ENCODE results near the gene RIMBP2.

RIMBP2 gene

DNA sequence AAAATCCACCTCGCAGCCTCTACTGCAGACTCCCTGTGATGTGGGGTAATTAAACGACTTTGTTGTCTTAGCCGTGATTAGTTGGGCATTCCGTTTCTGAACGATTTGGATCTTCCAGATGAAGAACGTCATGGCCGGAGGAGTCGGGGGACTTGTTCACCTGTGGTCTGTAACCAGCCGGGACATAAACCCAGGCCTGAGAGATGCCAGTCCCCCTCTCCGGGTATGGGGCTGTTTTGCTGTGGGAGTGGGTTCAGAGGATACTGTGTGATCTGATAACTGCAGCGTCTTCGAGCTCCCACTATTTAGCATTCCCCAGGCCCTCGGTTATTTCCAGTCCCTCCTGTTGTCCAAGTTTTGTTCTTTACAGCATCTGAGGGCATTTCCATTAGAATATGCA lies 282.3 kb downstream of the RIMBP2 start:
- no peak for DNase-seq

DNA sequence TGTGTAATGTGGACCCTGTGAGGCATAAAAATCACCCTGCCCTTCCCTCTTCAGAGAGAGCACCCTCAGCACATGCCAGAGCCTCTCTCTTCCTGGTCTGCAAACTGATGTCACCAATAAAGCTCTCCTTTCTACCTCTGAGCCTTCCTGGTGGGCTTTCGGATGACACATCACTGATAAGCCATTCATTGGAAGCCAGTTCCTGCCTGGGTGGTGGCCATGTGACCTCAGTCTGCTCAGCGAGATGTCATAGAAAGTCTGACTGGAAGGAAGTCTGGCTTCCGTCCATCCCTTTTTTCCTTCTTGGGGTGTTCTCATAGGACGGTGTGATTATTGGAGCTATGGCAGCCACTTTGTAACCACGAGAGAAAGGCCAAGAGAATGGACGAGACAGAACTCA lies 282.7 kb downstream of the RIMBP2 start:
- DNase-seq: no peak

DNA sequence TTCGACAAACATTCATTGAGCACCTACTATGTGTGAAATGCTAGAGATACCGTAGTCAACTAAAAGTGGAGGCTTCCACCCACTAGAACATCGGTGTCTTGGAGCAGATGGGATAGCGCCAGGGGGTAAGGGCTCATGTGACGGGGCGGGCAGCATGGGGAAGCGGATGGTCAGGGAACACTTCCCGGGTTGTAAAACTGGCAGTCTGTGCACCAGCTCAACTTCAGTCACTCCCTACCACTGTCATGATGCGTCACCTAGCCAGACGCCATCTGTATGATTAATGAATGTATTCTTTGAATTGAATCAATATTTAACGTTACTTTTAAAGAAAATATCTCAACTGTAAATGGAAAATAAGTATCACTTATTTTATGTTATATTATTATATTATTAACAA lies 284.9 kb downstream of the RIMBP2 start:
- no peak for DNase-seq

DNA sequence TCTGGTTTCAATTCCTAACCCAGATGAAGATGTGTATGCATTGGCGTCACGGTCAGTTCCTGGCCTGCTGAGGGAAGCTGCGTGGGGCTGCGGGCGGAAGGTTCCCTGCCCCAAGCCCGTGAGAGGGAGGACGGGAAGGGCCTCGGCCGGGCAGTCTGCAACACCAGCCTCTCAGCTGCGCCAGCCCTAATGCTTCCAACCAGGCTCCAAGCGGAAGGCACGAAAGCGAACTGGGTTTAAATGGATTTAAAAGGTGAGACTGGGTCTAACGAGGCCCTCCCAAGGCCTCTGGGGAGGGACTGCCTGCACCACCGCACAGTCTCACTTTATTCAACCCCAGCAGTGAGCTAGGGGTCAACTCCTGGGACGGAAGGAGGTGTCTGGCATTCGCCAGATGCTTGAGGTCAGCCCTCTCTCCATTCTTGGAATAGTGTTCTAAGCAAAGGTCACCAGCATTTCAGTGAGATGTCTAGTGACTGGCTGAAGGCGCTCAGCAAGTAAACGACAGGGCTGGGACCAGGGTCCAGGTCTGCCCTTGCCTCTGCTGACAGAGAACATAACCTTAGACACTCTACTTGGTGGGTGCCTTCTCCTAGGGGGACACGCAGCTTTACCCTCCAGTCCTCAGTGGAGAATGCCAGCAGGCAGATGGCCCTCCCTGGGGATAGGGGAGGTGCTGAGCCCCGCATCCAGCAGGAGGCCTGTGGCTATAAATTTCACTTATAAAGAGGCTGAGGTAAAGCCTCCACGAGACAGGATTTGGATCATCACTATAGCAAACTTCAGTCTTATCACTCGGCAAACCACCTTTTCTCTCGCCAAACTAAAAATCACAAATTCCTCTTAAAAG lies 286.2 kb downstream of the RIMBP2 start:
- no peak for DNase-seq

DNA sequence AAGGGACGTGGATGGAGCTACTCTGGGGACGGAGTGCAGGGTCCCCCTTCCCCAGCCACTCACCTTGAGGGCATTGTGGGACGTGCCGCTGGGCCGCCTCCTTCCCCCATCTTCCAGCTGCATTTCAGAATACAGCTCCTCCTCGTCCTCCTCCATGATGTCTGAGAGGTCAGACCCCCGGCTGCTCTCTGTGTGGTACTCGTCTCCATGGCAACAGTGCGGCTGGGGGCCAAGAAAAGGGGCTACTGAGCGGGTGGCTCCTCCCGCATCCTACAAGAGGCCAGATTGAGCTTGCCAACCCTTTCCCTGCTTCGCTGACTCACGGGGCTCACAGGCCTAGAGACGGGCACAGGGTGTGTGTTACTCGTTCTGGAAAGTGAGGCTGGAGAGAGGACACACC lies 288.0 kb downstream of the RIMBP2 start:
- DNase-seq: no peak

DNA sequence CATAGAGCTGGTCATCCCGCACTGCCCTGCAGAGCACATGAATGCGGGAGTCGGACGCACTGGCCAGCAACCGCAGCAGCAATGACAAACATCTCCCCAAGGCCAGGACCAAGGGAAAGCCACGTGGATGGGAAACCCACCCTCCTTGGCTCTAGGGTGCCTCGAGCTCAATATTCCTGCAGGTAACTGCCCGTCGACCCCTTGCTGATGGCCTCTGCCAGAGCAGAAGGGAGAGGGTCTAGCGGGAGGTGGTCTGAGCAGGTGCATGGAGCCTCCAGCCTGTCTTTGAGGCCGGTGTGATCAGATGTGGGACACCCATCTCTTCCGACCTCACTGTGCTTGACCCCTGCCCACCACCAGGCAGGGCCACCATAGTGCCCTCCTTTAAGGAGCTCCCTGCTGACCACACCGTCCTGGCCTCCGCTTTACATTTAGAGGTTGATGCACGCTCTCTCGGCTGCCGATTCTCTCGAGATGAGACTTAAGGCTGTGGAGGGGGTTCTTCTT lies 288.7 kb downstream of the RIMBP2 start:
- DNase-seq: no peak

DNA sequence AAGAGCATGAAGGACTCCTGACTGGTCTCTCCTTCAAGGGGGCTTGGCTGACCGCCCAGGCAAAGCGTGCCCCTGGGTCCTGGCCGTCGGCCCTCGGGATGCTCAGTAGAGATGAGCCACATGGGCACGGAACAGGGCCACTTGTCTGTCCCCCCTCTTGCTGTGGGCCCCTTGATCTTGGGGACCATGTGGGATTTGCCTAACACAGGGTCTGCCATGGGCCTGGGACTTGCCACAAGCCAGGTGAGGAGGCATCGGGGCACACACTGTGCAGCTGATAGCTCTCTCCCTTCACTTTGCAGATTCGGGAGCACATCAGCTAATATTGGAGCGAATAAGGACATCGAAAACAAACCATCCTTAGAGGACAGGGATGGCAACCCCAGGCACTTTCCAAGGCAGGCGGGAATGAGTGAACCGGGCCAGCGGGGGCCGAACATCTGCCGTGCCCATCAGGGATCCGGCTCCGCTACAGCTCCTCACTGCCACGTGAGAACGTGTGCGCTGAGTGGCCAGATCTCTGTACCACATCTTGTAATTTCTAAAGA lies 290.3 kb downstream of the RIMBP2 start:
- DNase-seq: no peak

DNA sequence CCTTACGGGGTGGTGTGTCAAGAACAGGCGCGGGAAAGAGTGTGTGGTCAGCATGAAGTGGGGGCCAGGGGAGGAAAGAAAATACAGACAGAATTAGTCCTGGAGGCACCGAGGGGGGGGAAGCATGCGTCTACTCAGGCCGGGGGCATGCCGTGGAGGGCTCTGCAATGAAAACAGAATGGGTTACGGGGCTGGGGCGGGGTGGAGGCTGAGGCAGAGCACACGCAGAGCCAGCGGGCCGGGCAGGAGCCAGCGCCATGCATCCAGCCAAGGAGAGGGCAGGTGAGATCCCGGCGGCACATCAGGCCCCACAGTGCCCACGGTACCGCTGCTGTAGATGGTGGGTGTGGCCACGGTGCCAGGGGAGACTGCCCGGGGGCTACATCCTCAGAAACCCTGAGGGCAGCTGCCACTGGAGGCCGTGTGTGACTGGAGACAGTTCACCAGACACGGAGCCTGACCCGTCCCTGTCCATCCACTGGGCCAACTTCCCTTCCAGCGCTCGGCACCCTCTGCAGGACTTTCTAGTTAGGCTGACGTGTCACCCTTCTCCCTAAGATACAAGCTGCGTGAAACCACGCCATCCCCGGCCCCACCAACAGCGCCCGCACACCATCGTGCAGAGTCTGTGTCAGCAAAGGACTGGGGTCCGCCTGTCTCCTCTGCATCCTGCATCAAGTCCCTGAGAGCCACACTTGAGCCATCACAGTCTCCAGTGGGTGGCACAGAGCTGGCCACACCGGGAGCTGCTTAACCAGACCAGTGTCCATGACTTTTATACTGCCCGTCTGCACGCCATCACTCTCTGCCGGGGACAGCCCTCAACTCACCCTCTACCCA lies 291.0 kb downstream of the RIMBP2 start:
- DNase-seq: no peak

DNA sequence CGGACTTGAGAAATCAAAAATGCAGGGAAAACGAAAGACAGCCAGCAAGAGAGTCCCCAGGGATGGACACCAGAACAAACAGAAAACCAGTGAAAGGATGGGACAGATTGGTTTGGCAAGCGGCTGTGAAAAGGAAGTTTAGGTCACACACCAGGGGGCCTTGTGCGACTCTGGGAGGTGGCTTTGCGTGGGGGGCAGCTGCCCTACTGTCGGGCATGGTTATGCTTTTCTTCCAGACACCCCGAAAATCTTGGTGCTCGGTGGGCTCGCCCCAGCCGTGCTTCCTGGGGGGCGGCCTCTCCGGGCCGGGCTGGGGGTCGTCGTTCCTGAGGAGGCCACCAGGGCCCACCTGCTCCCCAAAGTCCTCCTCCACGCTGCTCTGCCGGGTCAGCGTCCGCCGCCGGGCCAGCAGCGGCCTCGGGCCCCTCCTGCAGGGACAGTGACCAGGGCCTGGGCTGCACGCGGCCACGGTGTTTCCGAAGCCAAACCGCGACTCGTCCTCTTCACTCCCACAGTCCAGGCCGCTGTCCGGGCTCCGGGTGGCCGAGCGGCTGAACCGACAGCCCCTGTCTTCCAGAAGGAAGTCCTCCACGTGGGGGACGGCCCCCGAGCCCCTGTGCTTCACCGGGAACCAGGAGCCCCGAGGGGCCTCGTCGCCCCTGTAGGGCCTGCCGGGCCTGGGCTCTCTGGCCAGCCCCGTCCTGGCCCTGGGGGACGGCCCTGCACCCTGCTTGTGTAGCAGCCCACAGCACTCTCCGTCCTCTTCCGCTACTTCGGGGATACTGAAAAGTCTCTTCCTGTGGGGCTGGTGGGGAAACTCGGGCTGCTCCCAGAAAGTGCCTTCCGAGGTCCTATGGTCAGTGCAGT lies 291.9 kb downstream of the RIMBP2 start:
- no peak for DNase-seq

DNA sequence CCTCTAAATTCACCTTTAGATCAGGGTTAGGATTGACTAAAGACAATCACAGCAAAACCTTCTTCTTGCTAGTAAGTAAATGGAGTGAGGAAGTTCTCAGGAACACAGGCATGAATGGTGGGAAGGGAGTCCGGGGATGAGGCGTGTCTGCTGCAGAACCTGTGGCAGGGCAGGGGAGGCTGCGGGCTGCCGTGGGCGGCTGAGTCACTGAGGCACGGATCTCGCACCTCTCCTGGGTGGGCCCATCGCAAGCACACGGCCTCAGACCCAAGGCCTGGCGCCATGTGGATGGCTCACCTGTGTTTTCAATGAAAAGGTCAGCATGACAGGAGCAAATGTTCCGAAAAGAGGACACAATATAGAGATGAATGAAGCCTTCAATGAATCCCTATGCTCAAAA lies 293.0 kb downstream of the RIMBP2 start:
- no peak for DNase-seq

DNA sequence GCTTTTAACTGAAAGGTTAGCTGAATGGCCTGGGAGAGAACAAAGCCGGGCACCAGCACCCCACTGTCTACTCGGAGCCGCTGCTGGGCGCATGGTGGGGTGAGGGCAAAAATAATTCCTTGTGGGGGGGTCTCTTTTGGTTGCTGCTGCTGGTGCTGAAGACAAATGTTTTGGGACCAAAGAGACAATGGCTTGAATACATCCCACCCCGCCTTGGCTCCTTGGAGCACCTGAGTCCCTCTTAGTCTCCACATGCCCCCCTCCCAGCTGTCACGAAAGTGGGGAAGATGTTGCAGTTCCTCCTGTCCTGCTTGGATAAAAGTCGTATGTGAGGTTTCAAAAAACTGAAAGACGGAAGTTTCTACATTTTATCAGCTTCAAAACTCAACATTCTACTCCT lies 293.4 kb downstream of the RIMBP2 start:
- DNase-seq: no peak

DNA sequence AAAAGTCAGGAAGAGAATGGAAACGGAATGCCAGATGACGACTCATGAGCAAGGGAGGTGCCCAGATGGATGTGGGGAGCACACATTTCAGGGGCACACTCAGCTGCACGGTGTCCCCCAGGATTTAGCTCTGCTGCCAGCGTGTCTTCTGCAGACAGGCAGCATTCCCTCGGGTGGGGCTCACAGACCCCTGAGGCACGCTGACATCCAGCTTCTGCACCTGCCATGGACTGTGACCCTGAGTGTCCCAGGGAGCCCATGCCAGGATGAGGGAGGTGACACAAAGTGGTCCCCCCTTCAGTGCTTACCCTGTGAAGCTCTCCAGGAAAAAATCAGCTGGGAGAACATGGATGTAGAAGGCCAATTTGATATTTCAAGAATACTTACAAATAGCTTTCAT lies 294.2 kb downstream of the RIMBP2 start:
- no peak for DNase-seq

DNA sequence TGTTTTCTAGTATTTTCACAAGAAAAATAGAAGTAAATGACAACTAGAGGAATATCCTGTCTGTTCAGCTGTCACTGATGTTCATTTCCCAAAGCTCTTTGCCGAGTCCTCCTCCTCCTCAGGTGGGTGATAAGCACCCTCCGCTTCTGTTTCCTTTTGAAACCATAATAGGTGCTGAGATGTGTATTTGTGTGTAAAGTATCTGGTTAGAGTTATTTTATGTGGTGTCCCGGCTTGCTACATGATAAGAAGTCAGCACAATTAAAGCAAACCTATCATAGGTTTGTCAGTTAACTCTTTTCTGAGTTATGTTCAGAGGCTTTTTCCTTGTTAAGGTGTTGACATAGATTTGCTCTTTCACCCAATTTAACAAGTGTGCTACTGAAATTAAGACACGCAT lies 296.0 kb downstream of the RIMBP2 start:
- DNase-seq: no peak

DNA sequence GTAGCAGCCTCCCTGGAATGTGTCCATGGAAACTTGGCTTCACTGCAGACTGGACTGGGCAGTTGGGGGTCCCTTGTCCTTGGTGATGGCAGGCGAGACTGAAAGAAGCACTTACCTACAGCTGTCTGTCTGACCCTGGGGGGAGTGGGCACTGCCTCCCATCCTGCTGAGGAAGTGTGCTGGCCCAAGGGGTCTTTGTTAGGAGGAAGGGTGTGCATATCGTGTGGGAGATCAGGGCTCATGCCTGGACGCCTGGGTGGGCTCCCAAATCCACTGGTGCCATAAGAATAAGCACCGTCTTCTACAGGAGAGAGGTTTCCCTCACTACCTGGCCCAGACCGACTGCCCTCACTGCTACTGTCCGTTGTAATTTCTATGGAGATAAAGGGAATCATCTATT lies 297.0 kb downstream of the RIMBP2 start:
- no peak for DNase-seq

DNA sequence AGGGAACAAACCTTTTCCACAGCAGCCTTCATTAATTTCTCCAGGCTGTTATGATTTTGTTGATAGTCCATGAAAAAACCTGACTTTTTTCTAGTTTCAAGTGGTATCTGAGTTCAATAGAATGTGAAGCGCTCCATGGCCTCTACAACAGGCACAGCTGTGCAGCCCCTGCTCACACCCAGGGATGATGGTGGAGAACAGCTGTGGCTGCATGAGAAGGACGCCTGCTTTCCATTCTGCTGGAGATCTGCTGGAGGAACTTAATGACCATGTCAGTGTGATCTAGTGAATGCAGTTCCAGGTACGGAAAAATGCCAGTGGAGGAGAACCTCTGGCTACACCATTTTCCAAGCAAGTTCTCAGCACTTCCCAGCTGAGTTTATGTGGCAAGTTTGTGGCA lies 297.8 kb downstream of the RIMBP2 start:
- no peak for DNase-seq

DNA sequence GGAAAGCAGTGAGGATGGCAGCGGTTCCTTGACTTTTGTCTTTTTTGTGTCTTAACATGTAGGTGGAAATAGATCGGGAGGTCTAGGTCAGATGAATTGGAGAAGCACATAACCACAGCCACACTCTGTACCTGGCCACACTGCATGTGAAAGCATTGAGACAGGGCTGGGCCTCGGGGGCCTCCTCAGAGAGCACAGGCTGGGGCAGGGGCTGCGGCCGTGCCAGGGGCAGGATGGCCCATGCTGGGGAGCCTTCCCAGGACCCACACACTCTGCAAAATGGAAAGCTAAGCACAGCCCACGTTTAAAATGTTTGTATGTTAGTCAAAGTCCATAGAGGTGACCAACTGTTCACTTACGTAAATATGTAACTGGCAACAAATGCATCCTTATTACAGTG lies 301.7 kb downstream of the RIMBP2 start:
- DNase-seq: no peak

DNA sequence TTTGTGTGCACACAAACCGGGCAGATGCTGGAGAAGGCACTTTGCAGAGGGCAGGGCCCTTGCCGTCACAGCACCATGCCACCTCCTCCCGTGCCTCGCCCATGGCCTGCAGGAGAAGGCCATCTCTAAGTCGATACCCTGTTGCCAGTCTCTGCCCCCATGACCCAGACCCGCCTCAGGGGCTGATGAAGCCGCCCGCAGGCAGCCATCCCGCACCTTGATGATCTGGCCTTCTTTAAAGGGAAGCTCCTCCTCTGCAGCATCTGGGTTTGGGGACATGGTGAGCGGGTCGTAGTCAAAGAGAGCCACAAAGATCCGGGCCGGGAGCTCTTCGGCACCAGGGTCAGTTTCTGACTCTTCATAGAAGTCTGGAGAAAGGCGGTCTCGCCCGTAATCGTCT lies 302.2 kb downstream of the RIMBP2 start:
- DNase-seq: no peak

DNA sequence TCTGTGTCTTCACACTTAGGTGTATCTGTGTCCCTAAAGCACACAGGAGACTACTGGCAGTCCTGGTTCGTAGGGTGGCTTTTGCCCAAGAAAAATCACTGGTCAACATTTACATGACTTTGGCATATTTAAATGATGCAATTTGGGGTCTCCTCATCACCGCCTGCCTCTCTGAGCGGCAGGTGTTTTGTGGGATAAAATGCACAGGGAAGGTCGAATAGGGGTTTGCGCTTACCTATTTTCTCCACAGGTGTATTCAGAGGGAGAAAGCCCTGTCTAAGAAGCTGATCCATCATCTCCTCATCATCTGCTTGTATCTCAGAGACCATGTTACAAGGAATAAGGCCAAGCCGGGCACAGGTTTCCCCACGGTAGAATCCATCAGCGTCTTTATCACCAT lies 303.7 kb downstream of the RIMBP2 start:
- DNase-seq: no peak

DNA sequence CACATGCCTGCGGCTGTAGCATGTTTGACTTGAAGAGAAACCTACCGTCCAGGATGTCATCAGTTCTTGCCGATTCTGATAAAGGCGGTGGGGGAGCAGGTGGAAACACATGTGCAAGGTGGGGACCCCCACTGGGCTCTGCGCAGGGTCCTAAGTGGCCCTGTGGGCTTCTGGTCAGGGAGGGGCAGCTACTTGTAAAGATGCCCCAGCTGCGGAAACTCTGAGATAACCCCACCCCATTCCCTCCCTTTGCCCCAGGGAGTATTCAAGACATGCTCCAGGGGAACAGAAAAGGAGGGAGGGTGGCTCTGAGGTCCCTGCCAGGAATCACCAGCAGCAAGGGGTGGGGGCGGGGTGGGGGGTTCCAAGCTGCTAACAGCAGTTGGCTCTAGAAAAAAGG lies 310.8 kb downstream of the RIMBP2 start:
- no peak for DNase-seq

DNA sequence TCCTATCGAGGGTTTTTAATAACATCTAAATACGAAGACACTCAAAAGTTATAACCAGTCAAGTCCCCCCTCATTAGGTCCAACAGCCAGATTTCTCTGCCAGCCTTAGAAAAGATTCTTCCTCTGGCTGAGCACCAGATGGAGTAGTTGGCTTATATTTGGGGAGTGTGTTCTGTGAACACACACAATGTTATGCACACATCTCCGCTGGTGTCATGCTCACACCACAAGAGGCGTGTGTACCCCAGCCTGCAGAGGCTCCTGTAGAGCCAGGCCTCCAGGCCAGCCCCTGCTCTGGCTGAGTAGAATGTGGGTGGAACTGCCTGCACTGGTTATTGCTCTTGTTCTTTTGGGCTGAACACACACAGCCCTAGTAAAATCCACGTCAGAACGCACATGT lies 314.4 kb downstream of the RIMBP2 start:
- DNase-seq: no peak

DNA sequence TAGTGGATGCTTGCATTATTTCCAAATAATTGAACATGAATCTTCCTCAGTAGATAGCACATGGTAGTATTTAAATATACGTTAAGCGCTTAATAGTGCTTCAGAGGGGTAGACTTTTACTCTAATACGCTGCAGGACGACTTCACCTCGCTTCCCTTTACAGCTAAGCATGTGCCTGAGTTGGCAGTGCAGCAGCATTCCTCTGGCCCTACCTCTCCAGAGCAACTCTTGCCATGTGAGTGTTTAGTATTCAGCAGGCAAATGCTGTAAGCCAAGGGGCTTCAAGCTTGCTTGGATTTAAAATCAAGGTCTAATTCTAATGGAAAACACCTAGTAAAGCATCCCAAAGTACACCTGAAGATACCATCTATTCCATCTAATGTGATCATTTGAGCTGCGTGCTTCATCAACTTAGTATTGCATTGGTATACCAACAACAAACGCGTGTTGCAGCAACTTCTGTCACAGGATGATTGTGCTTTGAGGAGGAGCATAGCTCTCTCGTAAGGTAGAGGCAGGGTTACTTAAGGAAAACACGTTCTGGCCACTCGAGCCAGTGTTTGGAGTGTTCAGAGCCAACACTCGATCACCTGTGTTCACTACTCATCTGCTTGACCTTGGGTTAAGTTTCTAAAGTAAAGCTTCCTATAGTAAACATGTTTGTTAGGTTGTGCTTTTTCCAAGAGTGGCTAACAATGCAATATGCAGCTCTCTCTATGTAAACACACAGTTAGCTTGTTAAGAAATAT lies 317.8 kb downstream of the RIMBP2 start:
- DNase-seq: no peak

DNA sequence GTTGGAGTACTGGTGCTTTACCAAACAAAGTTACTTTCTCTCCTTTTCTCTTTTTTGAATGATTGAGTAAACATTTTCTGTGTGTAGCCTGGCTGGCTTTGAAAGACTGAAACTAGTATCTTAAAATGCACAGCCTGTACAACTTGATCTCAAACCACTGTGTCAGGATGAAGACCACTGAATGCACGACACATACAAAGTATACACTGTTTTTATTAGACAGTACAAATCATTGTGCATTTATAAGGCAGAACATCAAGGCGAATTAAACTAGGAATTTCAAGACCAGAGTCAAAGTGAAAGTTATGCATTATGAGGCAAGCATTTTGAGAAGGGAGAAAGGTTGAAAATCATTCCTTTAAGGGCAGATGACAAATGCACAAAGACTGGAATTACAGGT lies 319.4 kb downstream of the RIMBP2 start:
- no peak for DNase-seq

Data from left hindlimb (tissue), 1 donor.